Stomach (tissue), 9 donors: ENCODE results near the gene COL4A2. TPM values are rescaled to one million over a fixed set of nuclear protein-coding genes. Genes with fewer than 3 reads are reported as not detected.

Source experiments
- DNase-seq, 2 donors: peaks; one replicate each; pipeline versions ENCODE4 v3.0.0 to v3.0.0-alpha.2; 2013 to 2019
- H3K27ac ChIP-seq, 5 donors: fragments of 200-600 bp in 4 of 5; sonication (generic) in 4 of 5; one replicate each; pipeline ENCODE4 v1.5.1; 2013 to 2019; ENCODE audit warnings: mild to moderate bottlenecking in 1 of 5, moderate library complexity in 1 of 5
- H3K27me3 ChIP-seq, 3 donors: fragments of 200-600 bp; sonication (generic); one replicate each; pipeline ENCODE4 v1.5.1; 2017 to 2019; ENCODE audit warnings: mixed run types in 1 of 3
- H3K36me3 ChIP-seq, 4 donors: fragments of 200-600 bp; sonication (generic); 1 replicate in 3 of 4; 2 replicates in 1 of 4; pipeline ENCODE4 v1.5.1; 2016 to 2019
- H3K4me1 ChIP-seq, 4 donors: fragments of 200-600 bp; sonication (generic); one replicate each; pipeline ENCODE4 v1.5.1; 2016 to 2019
- H3K4me3 ChIP-seq, 4 donors: fragments of 200-600 bp; sonication (generic) in 3 of 4; one replicate each; pipeline ENCODE4 v1.5.1; 2016 to 2019; ENCODE audit warnings: mild to moderate bottlenecking in 1 of 4
- H3K9me3 ChIP-seq, 4 donors: fragments of 200-600 bp; sonication (generic); one replicate each; pipeline ENCODE4 v1.5.1; 2016 to 2019
- CTCF ChIP-seq, 7 experiments: fragments of 450-650 bp in 4 of 7; fragments of 200-600 bp in 3 of 7; sonication (generic) in 3 of 7; IDR thresholded peaks; one replicate each; pipeline ENCODE4 v1.5.1; 2016 to 2019; ENCODE audit warnings: antibody characterized with exemption in 7 of 7, control low read depth in 2 of 7, mild to moderate bottlenecking in 1 of 7
- EP300 ChIP-seq: sonication (generic); formaldehyde crosslinking; IDR thresholded peaks from one replicate; pipeline ENCODE4 v1.6.1; 2017; ENCODE audit warnings: antibody characterized with exemption
- POLR2A ChIP-seq, 4 donors: fragments of 450-650 bp; IDR thresholded peaks; one replicate each; pipeline ENCODE4 v1.6.1; 2016; ENCODE audit warnings: antibody characterized with exemption in 4 of 4, control low read depth in 2 of 4, mild to moderate bottlenecking in 1 of 4, moderate library complexity in 1 of 4
- POLR2AphosphoS5 ChIP-seq, 3 donors: sonication (generic); formaldehyde crosslinking; IDR thresholded peaks; one replicate each; pipeline ENCODE4 v1.6.1; 2016; ENCODE audit warnings: antibody characterized with exemption in 3 of 3
- WGBS, 5 donors: extraction: QIAGEN DNeasy Blood & Tissue Kit in 3 of 5; methylation state at CpG; one replicate each; pipeline versions ENCODE4 v1.1.5 to v1.1.7; 2013 to 2018; 5-methylcytosine and 5-hydroxymethylcytosine counted together
- intact Hi-C: fragments of 100-400 bp; cut with DNase I; formaldehyde crosslinking; loops from one replicate; pipeline ENCODE4 v1.15.1; 2023; ENCODE audit warnings: low total_unique reads
- polyA plus RNA-seq, 3 donors: library from polyadenylated mRNA; stranded (reverse); fragments of 200-250 nt; gene quantifications; one replicate each; pipeline ENCODE4 v1.2.3, GENCODE V29; 2013
- total RNA-seq, 5 donors: library from RNA; depleted of rRNA; stranded (reverse); fragments of >200 nt; gene quantifications; one replicate each; pipeline versions ENCODE4 v1.1.0 to v1.2.3, GENCODE V29; 2014 to 2016
- donor health status: healthy with polysubstance abuse.
- donor health status: Bipolar disorder and iron deficiency.
- donor health status: healthy.

Gene COL4A2
- total and polyA plus RNA-seq, 8 donors = 24.0 to 531 (median 214) TPM

- no peak for DNase-seq
- H3K27ac ChIP-seq = no peak overlapping the region
- H3K4me1 ChIP-seq = peaks cover 0 to 4% (median 0%) of the 10 kb centered on the region in 4 donors
- no peaks in the 10 kb centered on the region for H3K27me3 ChIP-seq
- 49 to 63% (median 56%) methylated on average over 6 of the region's 6 CpGs for WGBS, 5 donors
- no peaks in the 10 kb centered on the region for H3K9me3 ChIP-seq
- H3K36me3 ChIP-seq = peaks cover 23 to 99% (median 92%) of the 10 kb centered on the region in 4 donors
- intact Hi-C loops = loop anchor here (10.0 kb wide), 1 partner anchor 118 kb away; no protein-coding TSS in a partner anchor
- no peak overlapping the region for H3K4me3 ChIP-seq
- TF ChIP-seq CTCF (IDR thresholded peaks at IDR 0.05) = no peak
- TF ChIP-seq EP300 = no peak
- TF ChIP-seq POLR2A (IDR thresholded peaks at IDR 0.05) = no peak
- TF ChIP-seq POLR2AphosphoS5 (IDR thresholded peaks at IDR 0.05) = no peak
These were observed 159.3 kb downstream of the COL4A2 start for GRCh38 chr13:110466266-110466915.

GRCh38 chr13:110467516-110468110 lies 160.5 kb downstream of the COL4A2 start:
- H3K4me3 ChIP-seq = no peak overlapping the region
- H3K27me3 ChIP-seq = no peaks in the 10 kb centered on the region
- intact Hi-C loops = loop anchor here (10.0 kb wide), 1 partner anchor 117 kb away; no protein-coding TSS in a partner anchor
- peaks cover 0 to 7% (median 0%) of the 10 kb centered on the region in 4 donors for H3K4me1 ChIP-seq
- WGBS, 5 donors = 87 to 96% (median 94%) methylated on average over 6 to 13 of the region's 13 CpGs
- no peak overlapping the region for H3K27ac ChIP-seq
- DNase-seq = no peak
- peaks cover 11 to 98% (median 86%) of the 10 kb centered on the region in 4 donors for H3K36me3 ChIP-seq
- no peaks in the 10 kb centered on the region for H3K9me3 ChIP-seq
- TF ChIP-seq POLR2AphosphoS5 (IDR thresholded peaks at IDR 0.05) (no peak), EP300 (no peak), POLR2A (IDR thresholded peaks at IDR 0.05) (no peak), CTCF (IDR thresholded peaks at IDR 0.05) (no peak)

- DNase-seq = no peak
- Histone ChIP-seq H3K4me3 (no peak overlapping the region), H3K27me3 (no peaks in the 10 kb centered on the region), H3K4me1 (peaks cover 0 to 7% (median 0%) of the 10 kb centered on the region in 4 donors), H3K27ac (no peak overlapping the region), H3K9me3 (no peaks in the 10 kb centered on the region), H3K36me3 (peaks cover 10 to 98% (median 86%) of the 10 kb centered on the region in 4 donors)
- TF ChIP-seq POLR2A (IDR thresholded peaks at IDR 0.05) = no peak
- TF ChIP-seq CTCF (IDR thresholded peaks at IDR 0.05) = no peak
- no peak for TF ChIP-seq POLR2AphosphoS5 (IDR thresholded peaks at IDR 0.05)
- TF ChIP-seq EP300 = no peak
- 79 to 89% (median 89%) methylated on average over 8 of the region's 8 CpGs for WGBS, 5 donors
- intact Hi-C loops = loop anchor here (10.0 kb wide), 1 partner anchor 116 kb away; no protein-coding TSS in a partner anchor
These were observed 162.0 kb downstream of the COL4A2 start for GRCh38 chr13:110468986-110469495.

- 63 to 86% (median 76%) methylated on average over 4 to 5 of the region's 5 CpGs for WGBS, 5 donors
- intact Hi-C loops = loop anchor here (10.0 kb wide), 1 partner anchor 115 kb away; no protein-coding TSS in a partner anchor
- H3K36me3 ChIP-seq = peaks cover 13 to 98% (median 85%) of the 10 kb centered on the region in 4 donors
These were observed 162.5 kb downstream of the COL4A2 start for GRCh38 chr13:110469597-110469996.

More at GRCh38 chr13:110469597-110469996, 162.5 kb downstream of the COL4A2 start:
- TF ChIP-seq POLR2AphosphoS5 (IDR thresholded peaks at IDR 0.05) (no peak), CTCF (IDR thresholded peaks at IDR 0.05) (no peak), POLR2A (IDR thresholded peaks at IDR 0.05) (no peak), EP300 (no peak)
- no peak for DNase-seq
- peaks cover 0 to 7% (median 0%) of the 10 kb centered on the region in 4 donors for H3K4me1 ChIP-seq
- H3K9me3 ChIP-seq = no peaks in the 10 kb centered on the region
- no peaks in the 10 kb centered on the region for H3K27me3 ChIP-seq
- no peak overlapping the region for H3K27ac ChIP-seq
- H3K4me3 ChIP-seq = no peak overlapping the region
